ENCODE data around the gene CFAP65. TPM values are rescaled to one million over a fixed set of nuclear protein-coding genes. Genes with fewer than 3 reads are reported as not detected.

The CFAP65 gene
- total RNA-seq, 2 donors from 2014 or later, result not detected

- Mint-ChIP-seq H3K27me3 (ENCODE audit: low read depth) (peaks cover 34% of the 10 kb centered on the region), H3K4me3 (no peak overlapping the region), H3K27ac (no peak overlapping the region), H3K9me3 (no peaks in the 10 kb centered on the region), H3K36me3 (ENCODE audit: insufficient read depth in 2 of 2) (no peaks in the 10 kb centered on the region), H3K4me1 (ENCODE audit: low read depth) (no peaks in the 10 kb centered on the region)
- no peak for DNase-seq
- ATAC-seq (replicated peaks in 1 of 2), result no peak
Measured at GRCh38 chr2:219031005-219031738, 10.1 kb downstream of the CFAP65 start.

DNA sequence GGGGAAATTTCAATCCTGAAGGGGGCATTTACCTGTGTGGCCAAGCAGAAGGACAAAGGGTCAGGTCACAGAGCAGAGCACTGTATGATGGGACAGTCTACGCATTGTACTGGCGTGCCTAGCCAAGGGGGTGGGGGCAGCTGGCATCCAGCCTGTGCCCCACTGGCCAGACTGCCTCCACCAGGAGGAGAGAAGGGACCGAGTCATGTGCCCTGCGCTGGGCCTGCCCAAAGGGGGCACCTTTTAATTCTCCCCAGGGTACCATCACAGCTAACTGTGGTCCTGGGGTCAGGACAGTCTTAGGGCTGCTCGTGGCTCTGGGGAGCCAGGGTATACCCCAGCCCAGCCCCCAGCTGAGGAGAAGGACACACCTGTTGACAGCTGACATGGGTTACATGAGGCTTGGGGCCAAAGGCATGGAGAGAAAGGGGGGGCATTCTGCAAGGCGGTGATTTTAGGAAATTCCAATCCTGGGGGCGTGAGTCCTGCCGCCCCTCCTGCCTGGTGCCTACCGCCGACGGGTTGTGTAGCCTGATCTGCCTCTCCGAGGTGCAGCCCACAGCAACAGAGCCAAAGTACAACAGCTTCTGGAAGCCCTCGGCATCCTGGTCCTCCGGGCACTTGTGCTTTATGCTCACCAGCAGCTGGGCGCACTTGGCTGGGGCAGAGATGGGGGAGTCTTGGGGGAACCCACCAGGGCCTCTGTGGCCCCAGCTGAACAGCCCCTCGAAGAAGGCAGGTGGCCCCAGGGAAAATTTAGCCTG, 11.0 kb downstream of the CFAP65 start:
- Mint-ChIP-seq H3K27ac (no peak overlapping the region), H3K27me3 (ENCODE audit: low read depth) (peaks cover 26% of the 10 kb centered on the region), H3K9me3 (no peaks in the 10 kb centered on the region), H3K4me3 (no peak overlapping the region), H3K4me1 (ENCODE audit: low read depth) (no peaks in the 10 kb centered on the region), H3K36me3 (ENCODE audit: insufficient read depth in 2 of 2) (no peaks in the 10 kb centered on the region)
- no peak for DNase-seq
- ATAC-seq (replicated peaks in 1 of 2), result no peak

DNA sequence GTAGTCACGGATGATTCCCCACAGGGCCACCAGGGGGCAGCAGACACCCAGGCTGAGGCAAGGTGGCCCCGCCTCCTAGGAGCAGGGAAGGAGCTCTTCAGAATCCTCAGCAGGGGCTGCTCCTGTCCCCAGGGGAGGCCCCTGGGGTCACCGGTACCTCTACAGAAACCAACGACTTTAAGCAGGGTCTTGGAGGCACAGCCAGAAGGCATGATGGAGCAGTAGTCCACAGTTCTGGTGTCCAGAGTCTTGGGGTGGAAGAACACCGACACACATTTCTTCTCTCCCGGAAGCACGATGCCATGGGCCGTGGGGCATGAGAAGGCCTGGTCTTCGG, 11.5 kb downstream of the CFAP65 start:
- Mint-ChIP-seq H3K27ac (no peak overlapping the region), H3K27me3 (ENCODE audit: low read depth) (peaks cover 23% of the 10 kb centered on the region), H3K9me3 (no peaks in the 10 kb centered on the region), H3K4me1 (ENCODE audit: low read depth) (no peaks in the 10 kb centered on the region), H3K4me3 (no peak overlapping the region), H3K36me3 (ENCODE audit: insufficient read depth in 2 of 2) (no peaks in the 10 kb centered on the region)
- DNase-seq (peak; percentile 77 to 79), ATAC-seq (replicated peaks in 1 of 2) (peak; percentile 81)

GRCh38 chr2:219028996-219029828, 12.1 kb downstream of the CFAP65 start:
- no peak overlapping the region for H3K4me3 Mint-ChIP-seq
- no peaks in the 10 kb centered on the region for H3K9me3 Mint-ChIP-seq
- DNase-seq, result no peak
- H3K27ac Mint-ChIP-seq, result no peak overlapping the region
- no peaks in the 10 kb centered on the region for H3K36me3 Mint-ChIP-seq (ENCODE audit: insufficient read depth in 2 of 2)
- peaks cover 17% of the 10 kb centered on the region for H3K27me3 Mint-ChIP-seq (ENCODE audit: low read depth)
- H3K4me1 Mint-ChIP-seq (ENCODE audit: low read depth), result no peaks in the 10 kb centered on the region
- peak; percentile 14 to 30 for ATAC-seq (replicated peaks in 1 of 2)

GRCh38 chr2:219028141-219028540, 13.2 kb downstream of the CFAP65 start:
- no peaks in the 10 kb centered on the region for H3K9me3 Mint-ChIP-seq
- H3K36me3 Mint-ChIP-seq (ENCODE audit: insufficient read depth in 2 of 2), result no peaks in the 10 kb centered on the region
- no peak for ATAC-seq (replicated peaks in 1 of 2)
- H3K4me1 Mint-ChIP-seq (ENCODE audit: low read depth), result no peaks in the 10 kb centered on the region
- no peak overlapping the region for H3K27ac Mint-ChIP-seq
- no peak overlapping the region for H3K4me3 Mint-ChIP-seq
- peaks cover 7% of the 10 kb centered on the region for H3K27me3 Mint-ChIP-seq (ENCODE audit: low read depth)
- DNase-seq, result no peak

GRCh38 chr2:219027511-219028055, 13.7 kb downstream of the CFAP65 start:
- H3K4me1 Mint-ChIP-seq (ENCODE audit: low read depth), result no peaks in the 10 kb centered on the region
- H3K27ac Mint-ChIP-seq, result no peak overlapping the region
- H3K4me3 Mint-ChIP-seq, result no peak overlapping the region
- no peaks in the 10 kb centered on the region for H3K36me3 Mint-ChIP-seq (ENCODE audit: insufficient read depth in 2 of 2)
- no peaks in the 10 kb centered on the region for H3K9me3 Mint-ChIP-seq
- no peak for DNase-seq
- no peak for ATAC-seq (replicated peaks in 1 of 2)
- H3K27me3 Mint-ChIP-seq (ENCODE audit: low read depth), result peaks cover 7% of the 10 kb centered on the region

DNA sequence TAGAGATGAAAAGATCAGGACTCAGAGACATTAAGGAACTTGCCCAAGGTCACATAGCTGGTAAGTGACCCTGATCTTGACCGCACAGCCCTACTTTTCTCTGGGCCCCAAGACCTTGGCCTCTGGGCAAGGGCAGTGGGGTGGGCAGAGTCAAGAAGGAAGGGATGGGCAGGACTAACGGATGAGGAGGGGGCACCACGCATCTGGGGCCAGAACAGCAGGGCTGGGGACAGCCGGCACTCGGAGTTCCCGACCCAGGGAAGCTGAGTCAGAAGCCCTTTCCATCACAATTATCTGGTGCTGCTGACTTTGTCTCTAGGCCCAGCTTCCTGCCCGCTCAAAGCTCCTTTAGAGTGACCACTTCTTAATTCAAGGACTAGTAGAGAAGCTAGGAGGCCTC, 14.4 kb downstream of the CFAP65 start:
- Mint-ChIP-seq H3K4me3 (no peak overlapping the region), H3K27ac (no peak overlapping the region)
- ATAC-seq (replicated peaks in 1 of 2), result no peak

GRCh38 chr2:219025637-219026585, 15.4 kb downstream of the CFAP65 start:
- no peak overlapping the region for H3K27ac Mint-ChIP-seq
- no peak overlapping the region for H3K4me3 Mint-ChIP-seq
- ATAC-seq (replicated peaks in 1 of 2) (no peak), DNase-seq (no peak)
- no peaks in the 10 kb centered on the region for H3K4me1 Mint-ChIP-seq (ENCODE audit: low read depth)
- H3K27me3 Mint-ChIP-seq (ENCODE audit: low read depth), result no peaks in the 10 kb centered on the region
- no peaks in the 10 kb centered on the region for H3K9me3 Mint-ChIP-seq
- no peaks in the 10 kb centered on the region for H3K36me3 Mint-ChIP-seq (ENCODE audit: insufficient read depth in 2 of 2)

More for the DNA sequence above, 14.4 kb downstream of the CFAP65 start:
- Mint-ChIP-seq H3K4me1 (ENCODE audit: low read depth) (no peaks in the 10 kb centered on the region), H3K27me3 (ENCODE audit: low read depth) (peaks cover under 1% of the 10 kb centered on the region), H3K36me3 (ENCODE audit: insufficient read depth in 2 of 2) (no peaks in the 10 kb centered on the region), H3K9me3 (no peaks in the 10 kb centered on the region)
- DNase-seq, result no peak

DNA sequence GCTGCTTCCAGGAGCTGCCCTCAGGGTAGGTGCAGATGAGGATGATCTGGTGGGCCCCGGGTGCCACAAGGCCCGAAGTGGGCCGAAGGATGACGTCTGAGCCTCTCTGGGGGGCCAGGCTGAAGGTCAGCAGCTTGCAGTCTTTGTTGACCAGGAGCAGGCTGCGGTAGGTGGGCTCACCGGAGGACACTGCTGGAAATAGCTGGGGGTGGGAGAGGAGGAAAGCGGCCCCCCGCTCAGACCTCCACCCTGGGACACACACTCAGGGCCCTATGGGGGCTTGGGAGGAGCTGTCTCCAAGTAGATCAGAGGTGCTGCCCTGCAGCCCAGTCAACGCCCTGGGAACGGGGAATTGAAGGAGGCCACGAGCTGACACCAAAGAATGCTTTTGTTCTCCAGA, 17.3 kb downstream of the CFAP65 start:
- Mint-ChIP-seq H3K27me3 (ENCODE audit: low read depth) (no peaks in the 10 kb centered on the region), H3K4me3 (no peak overlapping the region), H3K9me3 (no peaks in the 10 kb centered on the region), H3K4me1 (ENCODE audit: low read depth) (no peaks in the 10 kb centered on the region), H3K36me3 (ENCODE audit: insufficient read depth in 2 of 2) (no peaks in the 10 kb centered on the region), H3K27ac (no peak overlapping the region)
- ATAC-seq (replicated peaks in 1 of 2) (no peak), DNase-seq (no peak)

DNA sequence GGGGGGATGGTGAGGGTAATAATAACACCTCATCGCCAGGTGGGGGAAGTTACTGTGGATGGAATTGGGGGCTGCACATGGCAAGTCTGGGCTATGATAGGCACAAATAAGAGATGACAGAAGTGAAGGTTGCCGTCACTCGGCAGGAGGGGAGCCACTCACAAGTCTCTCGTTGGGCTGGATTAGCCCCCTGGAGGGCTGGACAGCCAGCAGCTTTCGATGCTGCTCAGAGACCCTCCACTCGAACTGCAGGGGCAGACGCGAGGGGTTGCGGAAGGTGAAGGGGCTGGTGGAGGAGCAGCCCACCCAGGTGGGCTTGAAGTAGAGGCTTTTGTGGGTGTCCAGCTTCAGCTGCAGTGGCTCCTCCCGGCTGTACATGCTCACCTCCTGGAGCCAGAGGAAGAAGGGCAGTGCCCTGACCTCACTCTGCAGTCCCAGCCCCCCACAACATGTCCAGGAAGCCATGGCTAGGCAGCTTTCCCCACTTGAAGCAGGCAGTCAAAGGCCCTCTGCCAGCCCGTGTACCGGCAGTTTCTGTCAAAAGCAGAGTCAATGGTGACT, 18.2 kb downstream of the CFAP65 start:
- no peaks in the 10 kb centered on the region for H3K27me3 Mint-ChIP-seq (ENCODE audit: low read depth)
- H3K4me3 Mint-ChIP-seq, result no peak overlapping the region
- H3K9me3 Mint-ChIP-seq, result no peaks in the 10 kb centered on the region
- no peak overlapping the region for H3K27ac Mint-ChIP-seq
- ATAC-seq (replicated peaks in 1 of 2) (no peak), DNase-seq (no peak)
- no peaks in the 10 kb centered on the region for H3K4me1 Mint-ChIP-seq (ENCODE audit: low read depth)
- no peaks in the 10 kb centered on the region for H3K36me3 Mint-ChIP-seq (ENCODE audit: insufficient read depth in 2 of 2)

- no peaks in the 10 kb centered on the region for H3K27me3 Mint-ChIP-seq (ENCODE audit: low read depth)
- no peaks in the 10 kb centered on the region for H3K36me3 Mint-ChIP-seq (ENCODE audit: insufficient read depth in 2 of 2)
- no peak for ATAC-seq (replicated peaks in 1 of 2)
- no peaks in the 10 kb centered on the region for H3K9me3 Mint-ChIP-seq
- H3K4me1 Mint-ChIP-seq (ENCODE audit: low read depth), result no peaks in the 10 kb centered on the region
- H3K4me3 Mint-ChIP-seq, result no peak overlapping the region
- DNase-seq, result no peak
- no peak overlapping the region for H3K27ac Mint-ChIP-seq
Measured at GRCh38 chr2:219022616-219023015, 18.7 kb downstream of the CFAP65 start.

DNA sequence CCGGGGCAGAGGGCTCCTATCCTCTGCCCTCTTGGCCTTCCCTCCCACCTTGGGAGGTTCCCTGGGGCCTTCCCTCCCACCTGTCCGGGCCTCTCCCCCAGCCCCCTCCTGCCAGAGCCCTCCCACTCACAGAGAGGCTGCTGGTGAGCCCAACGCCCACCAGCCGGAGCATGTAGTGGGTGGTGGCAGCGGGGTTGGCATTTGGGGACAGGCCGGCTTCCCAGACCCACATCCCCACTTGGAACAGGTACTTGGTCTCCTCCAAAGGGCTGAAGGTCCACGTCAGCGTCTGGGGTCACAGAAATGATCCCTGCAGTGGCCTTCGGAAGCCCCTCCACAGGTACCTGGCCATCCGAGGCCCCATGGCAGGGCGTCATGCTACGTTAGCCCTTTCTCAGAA, 19.3 kb downstream of the CFAP65 start:
- Mint-ChIP-seq H3K4me1 (ENCODE audit: low read depth) (no peaks in the 10 kb centered on the region), H3K4me3 (no peak overlapping the region), H3K27me3 (ENCODE audit: low read depth) (no peaks in the 10 kb centered on the region), H3K27ac (no peak overlapping the region), H3K9me3 (no peaks in the 10 kb centered on the region), H3K36me3 (ENCODE audit: insufficient read depth in 2 of 2) (no peaks in the 10 kb centered on the region)
- no peak for DNase-seq
- no peak for ATAC-seq (replicated peaks in 1 of 2)

Data from activated T-cell treated with anti-CD3 and anti-CD28 coated beads, Interleukin-2, amount 50 U/mL, for 72 hours (primary cell).